Hematopoietic multipotent progenitor cell treated with erythropoietin and hydrocortisone succinate and interleukin-3 and kit ligand, for 6 days (in vitro differentiated cells): ENCODE measurements around the gene CPLANE2.
"Not testable (repeated sequence)": the region's sequence is repeated elsewhere in the genome, so short reads cannot be mapped to it uniquely, and the experiment has no call there.

Source experiments
- DNase-seq: peaks from one replicate; pipeline ENCODE4 v3.0.0-alpha.2; 2015

Gene CPLANE2

GRCh38 chr1:16236511-16237342, at the start of gene CPLANE2:
Gene CPLANE2, minus strand, starts transcription at chr1:16237183. Its CDS starts 441 bp downstream, at chr1:16236742.
- DNase-seq, result peak; percentile 97

- no peak for DNase-seq
Measured at GRCh38 chr1:16286122-16286521, 49.1 kb upstream of the CPLANE2 start.

GRCh38 chr1:16281765-16282164, 44.8 kb upstream of the CPLANE2 start:
- no peak for DNase-seq

GRCh38 chr1:16279186-16279585, 42.2 kb upstream of the CPLANE2 start:
- no peak for DNase-seq

- no peak for DNase-seq
Measured at GRCh38 chr1:16276302-16277030, 39.5 kb upstream of the CPLANE2 start.

- no peak for DNase-seq
Measured at GRCh38 chr1:16275591-16275990, 38.6 kb upstream of the CPLANE2 start.

GRCh38 chr1:16267690-16268180, 30.8 kb upstream of the CPLANE2 start:
- DNase-seq, result no peak

GRCh38 chr1:16266411-16267118, 29.6 kb upstream of the CPLANE2 start:
- peak; percentile 85 for DNase-seq

- no peak for DNase-seq
Measured at GRCh38 chr1:16262067-16262466, 25.1 kb upstream of the CPLANE2 start.

- DNase-seq, result no peak
Measured at GRCh38 chr1:16260814-16261213, 23.8 kb upstream of the CPLANE2 start.

GRCh38 chr1:16258591-16259135, 21.7 kb upstream of the CPLANE2 start:
- DNase-seq, result no peak

GRCh38 chr1:16257968-16258367, 21.0 kb upstream of the CPLANE2 start:
- no peak for DNase-seq

GRCh38 chr1:16257556-16257955, 20.6 kb upstream of the CPLANE2 start:
- DNase-seq, result not testable (repeated sequence)

GRCh38 chr1:16256478-16256877, 19.5 kb upstream of the CPLANE2 start:
- DNase-seq, result no peak

- no peak for DNase-seq
Measured at GRCh38 chr1:16254263-16254928, 17.4 kb upstream of the CPLANE2 start.

GRCh38 chr1:16253332-16253922, 16.4 kb upstream of the CPLANE2 start:
- DNase-seq, result no peak

- DNase-seq, result no peak
Measured at GRCh38 chr1:16252912-16253311, 15.9 kb upstream of the CPLANE2 start.

GRCh38 chr1:16251381-16251780, 14.4 kb upstream of the CPLANE2 start:
- DNase-seq, result no peak

GRCh38 chr1:16250524-16251251, 13.7 kb upstream of the CPLANE2 start:
- DNase-seq, result no peak

- peak; percentile 33 for DNase-seq
Measured at GRCh38 chr1:16249596-16250241, 12.7 kb upstream of the CPLANE2 start.
